Measurements from ENCODE around the gene LRRTM4.
"Not testable (repeated sequence)": the region's sequence is repeated elsewhere in the genome, so short reads cannot be mapped to it uniquely, and the experiment has no call there.

The LRRTM4 gene

GRCh38 chr2:77193858-77194448 is 328.2 kb downstream of the LRRTM4 start:
- H3K4me3 ChIP-seq (ENCODE audit: low read depth, low read length), result no peak overlapping the region
- DNase-seq (ENCODE audit: low read depth), result no peak
- no peak for TF ChIP-seq CTCF (conservative IDR thresholded peaks at IDR 0.05; ENCODE audit: low read depth, low read length)

- no peak overlapping the region for H3K4me3 ChIP-seq (ENCODE audit: low read depth, low read length)
- no peak for TF ChIP-seq CTCF (conservative IDR thresholded peaks at IDR 0.05; ENCODE audit: low read depth, low read length)
- no peak for DNase-seq (ENCODE audit: low read depth)
These were observed 329.3 kb downstream of the LRRTM4 start for GRCh38 chr2:77192811-77193289.

GRCh38 chr2:77191665-77192064 is 330.5 kb downstream of the LRRTM4 start:
- TF ChIP-seq CTCF (conservative IDR thresholded peaks at IDR 0.05; ENCODE audit: low read depth, low read length), result no peak
- DNase-seq (ENCODE audit: low read depth), result no peak
- no peak overlapping the region for H3K4me3 ChIP-seq (ENCODE audit: low read depth, low read length)

- TF ChIP-seq CTCF (conservative IDR thresholded peaks at IDR 0.05; ENCODE audit: low read depth, low read length), result no peak
- no peak for DNase-seq (ENCODE audit: low read depth)
- H3K4me3 ChIP-seq (ENCODE audit: low read depth, low read length), result no peak overlapping the region
These were observed 331.3 kb downstream of the LRRTM4 start for GRCh38 chr2:77190721-77191346.

- no peak for TF ChIP-seq CTCF (conservative IDR thresholded peaks at IDR 0.05; ENCODE audit: low read depth, low read length)
- no peak for DNase-seq (ENCODE audit: low read depth)
- no peak overlapping the region for H3K4me3 ChIP-seq (ENCODE audit: low read depth, low read length)
These were observed 337.1 kb downstream of the LRRTM4 start for GRCh38 chr2:77185052-77185451.

- no peak for DNase-seq (ENCODE audit: low read depth)
- no peak for TF ChIP-seq CTCF (conservative IDR thresholded peaks at IDR 0.05; ENCODE audit: low read depth, low read length)
- no peak overlapping the region for H3K4me3 ChIP-seq (ENCODE audit: low read depth, low read length)
These were observed 342.9 kb downstream of the LRRTM4 start for GRCh38 chr2:77179297-77179696.

- not testable (repeated sequence) for H3K4me3 ChIP-seq (ENCODE audit: low read depth, low read length); DNase-seq (ENCODE audit: low read depth)
These were observed 346.9 kb downstream of the LRRTM4 start for GRCh38 chr2:77175266-77175780.
